Measurements from ENCODE around the gene OLFML1. TPM values are rescaled to one million over a fixed set of nuclear protein-coding genes. Genes with fewer than 3 reads are reported as not detected.

Gene OLFML1
- total RNA-seq, 3 donors from 2014 or later (not counting 1 experiment from before 2014, with no cell fraction given), result not detected

- H3K27ac Mint-ChIP-seq, result peak overlapping the region; percentile 9 to 79
- no peaks in the 10 kb centered on the region for H3K36me3 Mint-ChIP-seq
- H3K4me3 ChIP-seq (ENCODE audit: low read length), result no peak overlapping the region
- H3K36me3 ChIP-seq (ENCODE audit: control insufficient read depth, insufficient read depth, low read length), result no peaks in the 10 kb centered on the region
- ATAC-seq (no peak), DNase-seq (no peak)
- intact Hi-C loops (cut with micrococcal nuclease), result no loop called here
- no peaks in the 10 kb centered on the region for H3K9me3 ChIP-seq (ENCODE audit: control insufficient read depth, insufficient read depth, low read length)
- TF ChIP-seq, protein P1, sequence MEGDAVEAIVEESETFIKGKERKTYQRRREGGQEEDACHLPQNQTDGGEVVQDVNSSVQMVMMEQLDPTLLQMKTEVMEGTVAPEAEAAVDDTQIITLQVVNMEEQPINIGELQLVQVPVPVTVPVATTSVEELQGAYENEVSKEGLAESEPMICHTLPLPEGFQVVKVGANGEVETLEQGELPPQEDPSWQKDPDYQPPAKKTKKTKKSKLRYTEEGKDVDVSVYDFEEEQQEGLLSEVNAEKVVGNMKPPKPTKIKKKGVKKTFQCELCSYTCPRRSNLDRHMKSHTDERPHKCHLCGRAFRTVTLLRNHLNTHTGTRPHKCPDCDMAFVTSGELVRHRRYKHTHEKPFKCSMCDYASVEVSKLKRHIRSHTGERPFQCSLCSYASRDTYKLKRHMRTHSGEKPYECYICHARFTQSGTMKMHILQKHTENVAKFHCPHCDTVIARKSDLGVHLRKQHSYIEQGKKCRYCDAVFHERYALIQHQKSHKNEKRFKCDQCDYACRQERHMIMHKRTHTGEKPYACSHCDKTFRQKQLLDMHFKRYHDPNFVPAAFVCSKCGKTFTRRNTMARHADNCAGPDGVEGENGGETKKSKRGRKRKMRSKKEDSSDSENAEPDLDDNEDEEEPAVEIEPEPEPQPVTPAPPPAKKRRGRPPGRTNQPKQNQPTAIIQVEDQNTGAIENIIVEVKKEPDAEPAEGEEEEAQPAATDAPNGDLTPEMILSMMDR (IDR thresholded peaks at IDR 0.05), result no peak
- no peak overlapping the region for H3K27ac ChIP-seq (ENCODE audit: low read length)
- H3K27me3 Mint-ChIP-seq (ENCODE audit: low read depth in 2 of 2), result peaks cover 0 to 11% of the 10 kb centered on the region in 2 donors
- WGBS (ENCODE audit: insufficient coverage), result 90% methylated on average over 12 of the region's 12 CpGs
- H3K9me3 Mint-ChIP-seq, result no peaks in the 10 kb centered on the region
- peaks cover 26 to 69% of the 10 kb centered on the region in 2 donors for H3K4me1 Mint-ChIP-seq
- peak overlapping the region; percentile 77 for H3K4me3 Mint-ChIP-seq
- no peaks in the 10 kb centered on the region for H3K27me3 ChIP-seq (ENCODE audit: control insufficient read depth, insufficient read depth, low read length)
- peaks cover 36% of the 10 kb centered on the region for H3K4me1 ChIP-seq (ENCODE audit: control insufficient read depth, insufficient read depth, low read length)
These were observed 53.5 kb downstream of the OLFML1 start for GRCh38 chr11:7538466-7539454.

DNA sequence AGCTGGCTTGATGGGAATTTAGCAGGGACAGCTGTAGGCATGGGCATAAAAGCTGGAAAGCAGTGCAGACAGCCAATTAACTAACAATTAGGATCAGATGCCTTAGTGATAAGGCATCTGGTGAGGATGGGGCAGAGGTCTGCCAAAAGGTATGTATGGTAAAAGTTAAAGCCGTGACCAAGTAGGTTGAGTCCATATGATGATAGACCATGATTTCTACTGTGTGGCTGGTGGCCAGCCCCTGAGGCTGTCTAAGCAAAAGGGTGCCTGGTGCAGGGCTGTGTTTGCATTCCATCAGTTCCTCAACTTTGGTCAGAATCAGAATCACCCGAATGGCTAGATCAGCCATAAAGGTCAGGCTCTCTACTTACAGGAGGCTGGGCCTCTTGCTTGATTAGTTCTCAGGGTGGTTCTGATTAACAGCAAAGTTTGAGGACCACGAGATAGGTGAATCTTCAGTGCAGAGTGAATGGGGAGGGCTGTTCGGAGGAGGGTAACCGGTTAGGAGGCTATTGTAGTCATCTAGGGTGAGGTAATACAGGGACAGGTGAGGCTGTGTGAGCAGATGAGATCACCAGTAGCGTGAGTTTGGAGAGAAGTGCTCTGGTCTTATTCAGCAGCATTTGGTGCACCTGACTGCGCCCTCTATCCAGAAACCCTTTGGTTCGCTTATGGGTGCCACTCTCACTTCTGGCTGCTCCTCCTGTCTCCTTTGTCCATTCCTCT, 55.7 kb downstream of the OLFML1 start:
- Mint-ChIP-seq H3K36me3 (no peaks in the 10 kb centered on the region), H3K4me1 (peaks cover 26 to 55% of the 10 kb centered on the region in 2 donors), H3K27ac (peak overlapping the region in 1 of 2 donors; percentile 60), H3K9me3 (no peaks in the 10 kb centered on the region), H3K4me3 (no peak overlapping the region), H3K27me3 (ENCODE audit: low read depth in 2 of 2) (peaks cover 0 to 11% of the 10 kb centered on the region in 2 donors)
- Histone ChIP-seq H3K27me3 (ENCODE audit: control insufficient read depth, insufficient read depth, low read length) (no peaks in the 10 kb centered on the region), H3K36me3 (ENCODE audit: control insufficient read depth, insufficient read depth, low read length) (no peaks in the 10 kb centered on the region), H3K4me1 (ENCODE audit: control insufficient read depth, insufficient read depth, low read length) (peaks cover 26% of the 10 kb centered on the region), H3K9me3 (ENCODE audit: control insufficient read depth, insufficient read depth, low read length) (no peaks in the 10 kb centered on the region), H3K27ac (ENCODE audit: low read length) (no peak overlapping the region), H3K4me3 (ENCODE audit: low read length) (no peak overlapping the region)
- WGBS (ENCODE audit: insufficient coverage), result 86% methylated on average over 8 of the region's 8 CpGs
- ATAC-seq (no peak), DNase-seq (no peak)
- intact Hi-C loops (cut with micrococcal nuclease), result no loop called here
- TF ChIP-seq, protein P1 (IDR thresholded peaks at IDR 0.05), result no peak

DNA sequence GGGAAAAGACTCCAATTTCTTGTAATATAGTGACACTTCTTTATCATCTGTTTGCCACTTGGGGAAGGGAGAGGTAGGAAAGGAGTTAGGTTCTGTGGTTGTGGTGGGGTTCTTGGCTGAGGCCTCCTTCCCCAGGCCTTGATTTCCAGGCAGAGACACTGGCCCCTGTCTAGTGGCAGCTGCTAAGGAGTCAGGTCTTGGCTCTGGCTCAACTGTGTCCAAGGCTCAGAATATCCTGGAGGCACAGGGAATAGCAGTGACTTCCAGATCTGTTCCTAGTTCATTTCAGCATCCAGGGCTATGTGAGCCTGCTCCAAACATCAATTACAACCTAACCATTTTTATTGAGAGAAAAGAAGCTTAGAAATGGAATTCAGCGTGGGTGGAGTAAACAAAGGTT, 58.0 kb downstream of the OLFML1 start:
- WGBS (ENCODE audit: insufficient coverage), result 100% methylated on average over 1 of the region's 1 CpG
- Mint-ChIP-seq H3K27me3 (ENCODE audit: low read depth in 2 of 2) (peaks cover 0 to 6% of the 10 kb centered on the region in 2 donors), H3K9me3 (no peaks in the 10 kb centered on the region), H3K27ac (no peak overlapping the region), H3K4me3 (no peak overlapping the region), H3K4me1 (peaks cover 13 to 32% of the 10 kb centered on the region in 2 donors), H3K36me3 (no peaks in the 10 kb centered on the region)
- no peak for ATAC-seq
- Histone ChIP-seq H3K4me3 (ENCODE audit: low read length) (no peak overlapping the region), H3K4me1 (ENCODE audit: control insufficient read depth, insufficient read depth, low read length) (peaks cover 14% of the 10 kb centered on the region), H3K27ac (ENCODE audit: low read length) (no peak overlapping the region), H3K27me3 (ENCODE audit: control insufficient read depth, insufficient read depth, low read length) (no peaks in the 10 kb centered on the region), H3K9me3 (ENCODE audit: control insufficient read depth, insufficient read depth, low read length) (no peaks in the 10 kb centered on the region), H3K36me3 (ENCODE audit: control insufficient read depth, insufficient read depth, low read length) (no peaks in the 10 kb centered on the region)
- DNase-seq, result no peak
- intact Hi-C loops (cut with micrococcal nuclease), result no loop called here
- TF ChIP-seq, protein P1 (IDR thresholded peaks at IDR 0.05), result no peak

Data from natural killer cell (primary cell).